AG04450 (cell line): Measurements from ENCODE around the gene SPAG6. TPM values are rescaled to one million over a fixed set of nuclear protein-coding genes. Genes with fewer than 3 reads are reported as not detected.
"Not testable (repeated sequence)": the region's sequence is repeated elsewhere in the genome, so short reads cannot be mapped to it uniquely, and the experiment has no call there.

Experiments
- CTCF ChIA-PET: fragments of 300-600, 350-600 bp; formaldehyde crosslinking; extraction: SDS; loops from one replicate; lab custom pipeline; 2022; ENCODE audit warnings: antibody characterized with exemption, inconsistent platforms; lab: Charles Lee
- POLR2A ChIA-PET: fragments of 350-600 bp; formaldehyde crosslinking; extraction: SDS; loops from one replicate; lab custom pipeline; 2021; ENCODE audit warnings: antibody characterized with exemption, inconsistent platforms; lab: Yijun Ruan, JAX
- DNase-seq: peaks from one replicate; pipeline ENCODE4 v3.0.0-alpha.2; 2011; ENCODE audit warnings: low read depth, low spot score
- H3K27ac ChIP-seq: one replicate; pipeline ENCODE4 v1.5.1; 2012; ENCODE audit warnings: low read depth, low read length, control low read depth
- H3K27me3 ChIP-seq: one replicate; pipeline ENCODE4 v1.6.0; 2012; ENCODE audit warnings: low read length; ENCODE audit not compliant: control insufficient read depth, insufficient read depth
- H3K4me3 ChIP-seq: 2 replicates; pipeline ENCODE4 v1.5.1; 2011; ENCODE audit warnings: mild to moderate bottlenecking, low read depth, low read length, control low read depth
- H3K9me3 ChIP-seq: 2 replicates; pipeline ENCODE4 v1.5.1; 2012; ENCODE audit warnings: low read length; ENCODE audit not compliant: control insufficient read depth, insufficient read depth
- CTCF ChIP-seq: IDR thresholded peaks from 2 replicates; pipeline ENCODE4 v1.5.1; 2011; ENCODE audit warnings: low read depth, low read length, control low read depth, inconsistent platforms
- polyA plus RNA-seq: library from polyadenylated mRNA; depleted of rRNA; stranded (reverse); fragments of >200 nt; gene quantifications from 2 replicates; pipeline ENCODE4 v1.2.3, GENCODE V29; 2011

SPAG6 gene
- polyA plus RNA-seq, 1 experiment: not detected

- Histone ChIP-seq H3K27me3 (peaks cover 15% of the 10 kb centered on the region), H3K4me3 (no peak overlapping the region), H3K27ac (no peak overlapping the region), H3K9me3 (no peaks in the 10 kb centered on the region)
- TF ChIP-seq CTCF: no peak
- ChIA-PET CTCF (no interaction called here), POLR2A (no interaction called here)
- no peak for DNase-seq
Observed at GRCh38 chr10:22351131-22351703, 5.9 kb downstream of the SPAG6 start.

- Histone ChIP-seq H3K27ac (no peak overlapping the region), H3K9me3 (no peaks in the 10 kb centered on the region), H3K4me3 (no peak overlapping the region), H3K27me3 (peaks cover 2% of the 10 kb centered on the region)
- ChIA-PET CTCF (interaction anchor here (1.1 kb wide), 1 partner anchor 339 kb away, joined by 3 read pairs; no protein-coding TSS in a partner anchor), POLR2A (no interaction called here)
- DNase-seq: no peak
- TF ChIP-seq CTCF: no peak
Observed at GRCh38 chr10:22356324-22356873, 11.1 kb downstream of the SPAG6 start.

- DNase-seq, H3K27me3 ChIP-seq, H3K27ac ChIP-seq, H3K4me3 ChIP-seq, H3K9me3 ChIP-seq, CTCF ChIA-PET, POLR2A ChIA-PET: not testable (repeated sequence)
Observed at GRCh38 chr10:22357770-22358169, 12.5 kb downstream of the SPAG6 start.

- H3K9me3 ChIP-seq: no peaks in the 10 kb centered on the region
- no peak overlapping the region for H3K27ac ChIP-seq
- no peaks in the 10 kb centered on the region for H3K27me3 ChIP-seq
- no peak for DNase-seq
- TF ChIP-seq CTCF: no peak
- POLR2A ChIA-PET: no interaction called here
- CTCF ChIA-PET: no interaction called here
- H3K4me3 ChIP-seq: no peak overlapping the region
Observed at GRCh38 chr10:22363305-22363704, 18.0 kb downstream of the SPAG6 start.

DNA sequence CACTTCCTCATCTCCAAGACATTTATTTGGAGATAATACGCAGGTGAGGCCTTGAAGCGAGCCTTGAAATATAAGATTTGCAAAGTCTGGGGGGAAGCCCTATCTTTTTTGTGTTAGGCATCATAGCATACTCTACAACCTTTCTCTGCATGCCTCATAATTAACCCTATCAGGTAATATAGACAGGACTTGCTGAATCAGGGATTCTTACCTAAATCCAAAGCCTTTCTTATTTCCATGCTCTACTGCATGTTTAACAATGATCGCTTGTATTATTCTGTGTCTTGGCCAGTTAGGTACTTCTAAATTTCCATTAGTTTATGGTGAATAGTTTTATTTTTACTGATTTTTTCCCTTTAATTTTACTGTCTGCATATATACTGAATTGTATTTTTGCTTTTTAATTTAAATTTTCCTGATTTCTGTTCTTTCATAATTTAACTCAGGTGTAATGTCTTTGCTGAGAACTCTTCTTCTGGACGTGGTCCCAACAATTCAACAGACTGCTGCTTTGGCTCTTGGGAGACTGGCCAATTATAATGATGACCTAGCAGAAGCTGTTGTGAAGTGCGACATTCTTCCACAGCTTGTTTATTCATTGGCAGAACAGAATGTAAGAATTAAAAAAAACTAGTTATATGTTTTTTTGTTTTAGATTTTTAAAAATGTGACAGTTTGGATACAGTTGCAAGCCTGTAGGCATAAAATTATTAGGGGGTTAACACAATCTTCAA, 19.3 kb downstream of the SPAG6 start:
- DNase-seq: no peak
- ChIA-PET CTCF (no interaction called here), POLR2A (no interaction called here)
- Histone ChIP-seq H3K9me3 (no peaks in the 10 kb centered on the region), H3K4me3 (no peak overlapping the region), H3K27me3 (no peaks in the 10 kb centered on the region), H3K27ac (no peak overlapping the region)
- TF ChIP-seq CTCF: no peak
